Lung (tissue), 12 donors: ENCODE data around the gene PTPRU. TPM values are rescaled to one million over a fixed set of nuclear protein-coding genes. Genes with fewer than 3 reads are reported as not detected.
"Not testable (repeated sequence)": the region's sequence is repeated elsewhere in the genome, so short reads cannot be mapped to it uniquely, and the experiment has no call there.

Experiments
- ATAC-seq: fragments of 200-7000 bp; cut with Tn5 transposase; one replicate; pipeline ENCODE4 v1.9.1; 2020; ENCODE audit warnings: moderate number of reproducible peaks; ENCODE audit not compliant: insufficient read depth, low FRiP score
- DNase-seq, 3 donors: peaks; one replicate each; pipeline ENCODE4 v3.0.0-alpha.2; 2013 to 2017
- H3K27ac ChIP-seq, 2 donors: one replicate each; pipeline ENCODE4 v1.5.1; 2013; ENCODE audit warnings: mild to moderate bottlenecking in 2 of 2, moderate library complexity in 2 of 2, control low read depth in 1 of 2, inconsistent platforms in 1 of 2, low read depth in 1 of 2, low read length in 1 of 2
- H3K27me3 ChIP-seq, 3 donors: one replicate each; pipeline ENCODE4 v1.5.1; 2013; ENCODE audit warnings: low read length in 2 of 3; ENCODE audit not compliant: control insufficient read depth in 3 of 3, insufficient read depth in 3 of 3
- H3K36me3 ChIP-seq, 4 donors: one replicate each; pipeline ENCODE4 v1.5.1; 2013; ENCODE audit warnings: low read length in 4 of 4, mild to moderate bottlenecking in 1 of 4, moderate library complexity in 1 of 4; ENCODE audit not compliant: control insufficient read depth in 4 of 4, insufficient read depth in 4 of 4
- H3K4me1 ChIP-seq, 5 donors: one replicate each; pipeline ENCODE4 v1.5.1; 2013; ENCODE audit warnings: low read length in 5 of 5, mild to moderate bottlenecking in 2 of 5, moderate library complexity in 1 of 5; ENCODE audit not compliant: control insufficient read depth in 5 of 5, insufficient read depth in 5 of 5
- H3K4me3 ChIP-seq: one replicate; pipeline ENCODE4 v1.5.1; 2013; ENCODE audit warnings: mild to moderate bottlenecking, control low read depth, moderate library complexity
- H3K9ac ChIP-seq, 2 donors: one replicate each; pipeline ENCODE4 v1.5.1; 2013; ENCODE audit warnings: low read length in 2 of 2, control low read depth in 1 of 2; ENCODE audit not compliant: insufficient read depth in 1 of 2
- H3K9me3 ChIP-seq, 4 donors: one replicate each; pipeline ENCODE4 v1.5.1; 2013; ENCODE audit warnings: low read length in 3 of 4, mild to moderate bottlenecking in 1 of 4, moderate library complexity in 1 of 4; ENCODE audit not compliant: control insufficient read depth in 4 of 4, insufficient read depth in 3 of 4
- WGBS, 2 donors: extraction: QIAGEN DNeasy Blood & Tissue Kit; methylation state at CpG; one replicate each; pipeline ENCODE4 v1.1.7; 2013; 5-methylcytosine and 5-hydroxymethylcytosine counted together
- polyA plus RNA-seq, 2 donors: library from polyadenylated mRNA; stranded (reverse); fragments of 200-250 nt; gene quantifications; one replicate each; pipeline ENCODE4 v1.2.1, GENCODE V29; 2013
- total RNA-seq, 2 donors: library from RNA; depleted of rRNA in 1 of 2; stranded (reverse); fragments of >200 nt in 1 of 2; gene quantifications; one replicate each; pipeline ENCODE4 v1.2.1, GENCODE V29; 2014 to 2021
- TF ChIP-seq, protein P1 (sequence below): IDR thresholded peaks from 2 replicates; pipeline ENCODE4 v1.5.1; 2012; ENCODE audit warnings: mild to moderate bottlenecking; ENCODE audit errors: control extremely low read depth, extremely low read depth
- donor health status: control.
- donor health status: control.
- donor health status: Bipolar disorder and iron deficiency.
- donor health status: healthy.
- donor health status: DM: yes; HTN: yes; CAD: no.

The PTPRU gene
- total and polyA plus RNA-seq, 4 donors: 22.6 to 55.3 (median 32.9) TPM

- ATAC-seq (no peak), DNase-seq (peak in 1 of 3 donors; percentile 6)
- 91 to 96% methylated on average over 16 of the region's 16 CpGs for WGBS, 2 donors
- no peak overlapping the region for H3K9ac ChIP-seq
- no peaks in the 10 kb centered on the region for H3K4me1 ChIP-seq
- H3K4me3 ChIP-seq: no peak overlapping the region
- no peaks in the 10 kb centered on the region for H3K9me3 ChIP-seq
- no peaks in the 10 kb centered on the region for H3K27me3 ChIP-seq
- peaks cover 0 to 15% (median 0%) of the 10 kb centered on the region in 4 donors for H3K36me3 ChIP-seq
- TF ChIP-seq, protein P1, sequence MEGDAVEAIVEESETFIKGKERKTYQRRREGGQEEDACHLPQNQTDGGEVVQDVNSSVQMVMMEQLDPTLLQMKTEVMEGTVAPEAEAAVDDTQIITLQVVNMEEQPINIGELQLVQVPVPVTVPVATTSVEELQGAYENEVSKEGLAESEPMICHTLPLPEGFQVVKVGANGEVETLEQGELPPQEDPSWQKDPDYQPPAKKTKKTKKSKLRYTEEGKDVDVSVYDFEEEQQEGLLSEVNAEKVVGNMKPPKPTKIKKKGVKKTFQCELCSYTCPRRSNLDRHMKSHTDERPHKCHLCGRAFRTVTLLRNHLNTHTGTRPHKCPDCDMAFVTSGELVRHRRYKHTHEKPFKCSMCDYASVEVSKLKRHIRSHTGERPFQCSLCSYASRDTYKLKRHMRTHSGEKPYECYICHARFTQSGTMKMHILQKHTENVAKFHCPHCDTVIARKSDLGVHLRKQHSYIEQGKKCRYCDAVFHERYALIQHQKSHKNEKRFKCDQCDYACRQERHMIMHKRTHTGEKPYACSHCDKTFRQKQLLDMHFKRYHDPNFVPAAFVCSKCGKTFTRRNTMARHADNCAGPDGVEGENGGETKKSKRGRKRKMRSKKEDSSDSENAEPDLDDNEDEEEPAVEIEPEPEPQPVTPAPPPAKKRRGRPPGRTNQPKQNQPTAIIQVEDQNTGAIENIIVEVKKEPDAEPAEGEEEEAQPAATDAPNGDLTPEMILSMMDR: no peak
- H3K27ac ChIP-seq: no peak overlapping the region
Observed at GRCh38 chr1:29311352-29312030, 75.2 kb downstream of the PTPRU start.

GRCh38 chr1:29312469-29313461, 76.4 kb downstream of the PTPRU start:
- WGBS, 2 donors: 92 to 94% methylated on average over 24 of the region's 24 CpGs
- TF ChIP-seq, protein P1: no peak
- H3K4me1 ChIP-seq: no peaks in the 10 kb centered on the region
- H3K4me3 ChIP-seq: no peak overlapping the region
- no peak overlapping the region for H3K9ac ChIP-seq
- H3K27me3 ChIP-seq: no peaks in the 10 kb centered on the region
- H3K9me3 ChIP-seq: no peaks in the 10 kb centered on the region
- DNase-seq (peak in 1 of 3 donors; percentile 9), ATAC-seq (no peak)
- H3K36me3 ChIP-seq: peaks cover 0 to 21% (median 0%) of the 10 kb centered on the region in 4 donors
- H3K27ac ChIP-seq: no peak overlapping the region

DNA sequence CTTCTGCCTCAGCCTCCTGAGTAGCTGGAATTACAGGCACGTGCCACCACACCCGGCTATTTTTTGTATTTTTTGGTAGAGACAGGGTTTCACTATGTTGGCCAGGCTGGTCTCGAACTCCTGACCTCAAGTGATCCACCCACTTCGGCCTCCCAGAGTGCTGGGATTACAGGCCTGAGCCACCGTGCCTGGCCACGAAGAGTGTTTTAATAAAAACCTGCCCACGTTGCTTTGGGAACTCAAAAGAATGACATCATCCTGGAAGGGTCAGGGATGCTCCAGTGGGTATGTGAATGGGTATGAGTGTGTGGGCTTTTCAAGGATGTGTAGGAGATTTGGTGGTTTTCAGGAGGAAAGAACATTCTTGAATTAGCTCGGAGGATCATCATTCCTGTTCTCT, 78.4 kb downstream of the PTPRU start:
- WGBS, 2 donors: 89 to 97% methylated on average over 8 of the region's 8 CpGs
- not testable (repeated sequence) for ATAC-seq, DNase-seq, H3K9me3 ChIP-seq, H3K9ac ChIP-seq, H3K4me1 ChIP-seq, H3K27ac ChIP-seq, H3K4me3 ChIP-seq, H3K27me3 ChIP-seq
- peaks cover 0 to 21% (median 0%) of the 10 kb centered on the region in 4 donors for H3K36me3 ChIP-seq

DNA sequence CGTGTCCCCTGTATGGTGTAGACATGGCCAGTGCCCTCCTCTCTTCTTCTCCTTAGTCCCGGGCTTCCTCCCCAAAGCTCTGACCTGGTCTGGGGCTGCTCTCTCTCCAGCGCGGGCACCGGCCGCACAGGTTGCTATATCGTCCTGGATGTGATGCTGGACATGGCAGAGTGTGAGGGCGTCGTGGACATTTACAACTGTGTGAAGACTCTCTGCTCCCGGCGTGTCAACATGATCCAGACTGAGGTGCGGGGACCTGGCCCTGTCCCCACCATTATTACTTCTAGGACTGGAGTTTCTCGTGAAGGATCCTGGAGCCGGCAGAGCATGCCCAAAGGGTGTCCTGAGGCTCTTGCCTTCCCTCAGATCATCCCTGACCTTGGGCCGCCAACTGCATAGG, 78.9 kb downstream of the PTPRU start:
- no peak for ATAC-seq
- Histone ChIP-seq H3K4me3 (no peak overlapping the region), H3K27ac (no peak overlapping the region), H3K36me3 (peaks cover 0 to 21% (median 0%) of the 10 kb centered on the region in 4 donors), H3K9me3 (no peaks in the 10 kb centered on the region), H3K27me3 (no peaks in the 10 kb centered on the region), H3K4me1 (no peaks in the 10 kb centered on the region), H3K9ac (no peak overlapping the region)
- DNase-seq: peak in 1 of 3 donors; percentile 2
- TF ChIP-seq, protein P1: no peak
- 92 to 95% methylated on average over 15 of the region's 15 CpGs for WGBS, 2 donors
